Right lobe of liver (tissue), 4 donors: ENCODE data around the gene SET.

Experiments
- CTCF ChIP-seq, 4 donors: fragments of 200-600 bp in 3 of 4; fragments of 450-650 bp in 1 of 4; IDR thresholded peaks; one replicate each; pipeline versions ENCODE4 v1.5.1 to v1.8.0; 2016 to 2022; ENCODE audit warnings: antibody characterized with exemption in 4 of 4, mild to moderate bottlenecking in 2 of 4
- POLR2A ChIP-seq: fragments of 450-650 bp; IDR thresholded peaks from one replicate; pipeline ENCODE4 v1.6.1; 2017; ENCODE audit warnings: antibody characterized with exemption, mild to moderate bottlenecking
- donor health status: DM: no; HTN: no; CAD: no.
- donor health status: DM: no; HTN: no; CAD: no.
- donor health status: DM: no; HTN: yes; CAD: no.

- TF ChIP-seq POLR2A (no peak), CTCF (IDR thresholded peaks at IDR 0.05) (no peak)
Measured at GRCh38 chr9:128684065-128684324, 5.0 kb upstream of the SET start.
